Glutamatergic neuron (in vitro differentiated cells): Measurements from ENCODE around the gene RAP1B. TPM values are rescaled to one million over a fixed set of nuclear protein-coding genes. Genes with fewer than 3 reads are reported as not detected.
"Not testable (repeated sequence)": the region's sequence is repeated elsewhere in the genome, so short reads cannot be mapped to it uniquely, and the experiment has no call there.

Experiments
- DNase-seq: peaks from one replicate; pipeline ENCODE4 v3.0.0; 2022
- H3K27ac Mint-ChIP-seq: one replicate; pipeline ENCODE4 v1.8.0; 2020; ENCODE audit warnings: mild to moderate bottlenecking, mixed read lengths, inconsistent platforms; ENCODE audit not compliant: unreplicated experiment
- H3K27me3 Mint-ChIP-seq: one replicate; pipeline ENCODE4 v1.8.0; 2020; ENCODE audit warnings: mild to moderate bottlenecking, moderate library complexity, mixed read lengths, inconsistent platforms; ENCODE audit not compliant: unreplicated experiment
- H3K36me3 Mint-ChIP-seq: one replicate; pipeline ENCODE4 v1.8.0; 2020; ENCODE audit warnings: mild to moderate bottlenecking, mixed read lengths, inconsistent platforms; ENCODE audit not compliant: unreplicated experiment
- H3K4me1 Mint-ChIP-seq: one replicate; pipeline ENCODE4 v1.8.0; 2020; ENCODE audit warnings: mild to moderate bottlenecking, low read depth, mixed read lengths, inconsistent platforms; ENCODE audit not compliant: unreplicated experiment
- H3K4me3 Mint-ChIP-seq: one replicate; pipeline ENCODE4 v1.8.0; 2020; ENCODE audit warnings: mild to moderate bottlenecking, mixed read lengths, inconsistent platforms; ENCODE audit not compliant: unreplicated experiment
- H3K9me3 Mint-ChIP-seq: one replicate; pipeline ENCODE4 v1.8.0; 2020; ENCODE audit warnings: mild to moderate bottlenecking, moderate library complexity, mixed read lengths, inconsistent platforms; ENCODE audit not compliant: unreplicated experiment
- total RNA-seq: library from RNA; stranded (reverse); fragmentation: NEBNext Ultra II Directional; extraction: Animal tissue kit (Norgen Biotek cat#: 25700); gene quantifications from one replicate; pipeline ENCODE4 v1.2.1, GENCODE V29; 2021; ENCODE audit not compliant: unreplicated experiment
- TF ChIP-seq, protein P1 (sequence below): fragments of 200-600 bp; sonication (generic); IDR thresholded peaks from one replicate; pipeline ENCODE4 v1.5.0; 2021; ENCODE audit not compliant: partially characterized antibody, unreplicated experiment

The RAP1B gene
- total RNA-seq, 1 donor from 2014 or later, result 68.2 TPM

DNA sequence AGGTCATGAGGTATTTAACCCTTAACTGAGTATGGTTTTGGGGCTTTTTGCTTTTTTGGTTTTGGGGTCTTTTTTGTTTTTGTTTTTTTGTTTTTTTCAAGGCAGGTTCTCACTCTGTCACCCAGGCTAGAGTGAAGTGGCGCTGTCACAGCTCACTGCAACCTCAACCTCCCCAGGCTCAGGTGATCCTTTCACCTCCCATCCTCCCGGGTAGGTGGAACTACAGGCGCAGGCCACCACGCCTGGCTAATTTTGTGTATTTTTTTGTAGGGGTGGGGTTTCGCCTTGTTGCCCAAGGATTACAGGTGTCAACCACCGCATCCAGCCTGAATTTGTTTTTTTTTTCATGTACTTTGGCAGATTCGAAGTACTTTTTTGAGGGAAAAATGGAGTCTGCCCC lies 19.9 kb downstream of the RAP1B start:
- peaks cover 2% of the 10 kb centered on the region for H3K27me3 Mint-ChIP-seq
- TF ChIP-seq, protein P1, sequence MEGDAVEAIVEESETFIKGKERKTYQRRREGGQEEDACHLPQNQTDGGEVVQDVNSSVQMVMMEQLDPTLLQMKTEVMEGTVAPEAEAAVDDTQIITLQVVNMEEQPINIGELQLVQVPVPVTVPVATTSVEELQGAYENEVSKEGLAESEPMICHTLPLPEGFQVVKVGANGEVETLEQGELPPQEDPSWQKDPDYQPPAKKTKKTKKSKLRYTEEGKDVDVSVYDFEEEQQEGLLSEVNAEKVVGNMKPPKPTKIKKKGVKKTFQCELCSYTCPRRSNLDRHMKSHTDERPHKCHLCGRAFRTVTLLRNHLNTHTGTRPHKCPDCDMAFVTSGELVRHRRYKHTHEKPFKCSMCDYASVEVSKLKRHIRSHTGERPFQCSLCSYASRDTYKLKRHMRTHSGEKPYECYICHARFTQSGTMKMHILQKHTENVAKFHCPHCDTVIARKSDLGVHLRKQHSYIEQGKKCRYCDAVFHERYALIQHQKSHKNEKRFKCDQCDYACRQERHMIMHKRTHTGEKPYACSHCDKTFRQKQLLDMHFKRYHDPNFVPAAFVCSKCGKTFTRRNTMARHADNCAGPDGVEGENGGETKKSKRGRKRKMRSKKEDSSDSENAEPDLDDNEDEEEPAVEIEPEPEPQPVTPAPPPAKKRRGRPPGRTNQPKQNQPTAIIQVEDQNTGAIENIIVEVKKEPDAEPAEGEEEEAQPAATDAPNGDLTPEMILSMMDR, result no peak
- no peak overlapping the region for H3K27ac Mint-ChIP-seq
- peaks cover 1% of the 10 kb centered on the region for H3K4me1 Mint-ChIP-seq
- H3K36me3 Mint-ChIP-seq, result peaks cover 9% of the 10 kb centered on the region
- H3K9me3 Mint-ChIP-seq, result no peaks in the 10 kb centered on the region
- DNase-seq, result no peak
- no peak overlapping the region for H3K4me3 Mint-ChIP-seq

DNA sequence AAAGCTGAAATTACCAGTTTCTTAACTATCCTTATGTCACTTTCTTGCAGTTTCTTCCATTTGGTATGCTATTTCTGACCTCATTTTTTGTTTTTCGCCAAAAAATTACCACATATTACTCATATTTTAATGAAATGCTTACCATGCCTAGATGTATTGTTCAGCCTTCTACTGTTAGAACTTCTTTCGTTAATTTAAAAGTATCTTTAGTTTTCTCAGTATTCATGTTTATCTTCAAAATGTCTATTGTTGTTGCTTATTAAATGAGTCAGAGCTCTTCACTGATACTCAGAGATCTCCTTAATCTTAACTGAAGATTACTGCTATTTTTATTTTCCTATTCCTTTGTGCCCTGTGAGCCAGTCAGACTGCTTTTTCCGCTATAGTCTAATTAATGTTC lies 20.5 kb downstream of the RAP1B start:
- Mint-ChIP-seq H3K27me3 (peaks cover 2% of the 10 kb centered on the region), H3K27ac (no peak overlapping the region), H3K4me3 (no peak overlapping the region), H3K4me1 (peaks cover 1% of the 10 kb centered on the region), H3K36me3 (peaks cover 9% of the 10 kb centered on the region), H3K9me3 (no peaks in the 10 kb centered on the region)
- TF ChIP-seq, protein P1, result no peak
- DNase-seq, result no peak

DNA sequence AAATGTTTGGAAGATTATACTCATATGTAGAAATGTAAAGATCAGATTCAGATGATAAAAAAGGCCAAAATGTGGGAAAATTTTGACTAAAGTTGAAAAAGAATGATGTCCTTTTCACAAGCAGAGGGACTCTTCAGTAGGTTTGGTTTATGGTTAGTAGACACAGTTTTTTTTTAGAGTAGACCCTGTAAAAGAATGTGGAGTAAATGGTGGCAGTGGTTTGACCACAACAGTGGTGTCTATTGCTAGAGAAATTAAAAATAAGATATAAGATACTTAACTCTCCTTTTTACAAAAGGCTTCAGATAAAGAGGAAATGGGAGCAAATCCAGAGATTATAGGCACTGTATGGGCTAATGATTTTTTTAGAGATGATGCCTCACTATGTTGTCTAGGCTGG lies 21.8 kb downstream of the RAP1B start:
- Mint-ChIP-seq H3K36me3 (no peaks in the 10 kb centered on the region), H3K9me3 (no peaks in the 10 kb centered on the region), H3K27ac (no peak overlapping the region), H3K4me1 (peaks cover 1% of the 10 kb centered on the region), H3K4me3 (no peak overlapping the region), H3K27me3 (peaks cover 2% of the 10 kb centered on the region)
- no peak for DNase-seq
- TF ChIP-seq, protein P1, result no peak

DNA sequence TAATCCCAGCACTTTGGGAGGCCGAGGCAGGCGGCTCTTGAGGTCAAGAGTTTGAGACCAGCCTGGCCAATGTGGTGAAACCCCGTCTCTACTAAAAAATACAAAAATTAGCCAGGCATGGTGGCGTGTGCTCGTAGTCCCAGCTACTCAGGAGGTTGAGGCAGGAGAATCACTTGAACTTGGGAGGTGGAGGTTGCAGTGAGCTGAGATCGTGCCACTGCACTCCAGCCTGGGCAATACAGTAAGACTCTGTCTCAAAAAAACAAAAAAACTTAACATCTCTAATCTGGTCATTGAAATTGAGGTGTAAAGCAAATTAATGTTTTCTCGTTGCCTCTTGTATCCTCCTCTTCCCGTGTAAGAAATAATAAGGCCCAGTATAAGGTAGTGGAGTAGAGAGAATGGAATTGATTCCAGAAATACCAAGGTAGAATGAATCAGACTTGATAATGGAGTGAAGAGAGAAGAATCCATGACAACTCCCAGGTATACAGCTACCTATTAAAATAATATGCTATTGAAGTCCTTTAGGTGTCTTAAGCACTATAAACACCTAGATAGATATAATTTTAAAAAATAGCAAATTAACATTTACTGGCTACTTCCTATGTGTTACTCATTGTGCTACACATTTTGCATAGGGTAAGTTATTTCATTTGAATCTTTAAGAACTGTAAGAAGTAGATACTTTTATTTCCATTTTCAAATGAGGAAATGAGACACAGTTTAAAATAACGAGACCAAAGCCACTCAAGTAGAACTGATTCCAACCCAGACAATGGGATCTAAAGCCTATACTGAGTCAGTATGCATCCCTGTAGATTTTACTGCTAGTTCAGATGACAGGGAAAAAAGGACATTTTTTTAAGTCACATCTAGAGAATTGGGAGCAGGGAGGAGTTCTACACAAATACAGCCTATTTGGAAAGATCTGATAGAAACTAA lies 23.2 kb downstream of the RAP1B start:
- TF ChIP-seq, protein P1, result no peak
- H3K27ac Mint-ChIP-seq, result no peak overlapping the region
- H3K9me3 Mint-ChIP-seq, result no peaks in the 10 kb centered on the region
- peaks cover 4% of the 10 kb centered on the region for H3K4me1 Mint-ChIP-seq
- no peak for DNase-seq
- no peak overlapping the region for H3K4me3 Mint-ChIP-seq
- H3K27me3 Mint-ChIP-seq, result peaks cover 2% of the 10 kb centered on the region
- no peaks in the 10 kb centered on the region for H3K36me3 Mint-ChIP-seq

DNA sequence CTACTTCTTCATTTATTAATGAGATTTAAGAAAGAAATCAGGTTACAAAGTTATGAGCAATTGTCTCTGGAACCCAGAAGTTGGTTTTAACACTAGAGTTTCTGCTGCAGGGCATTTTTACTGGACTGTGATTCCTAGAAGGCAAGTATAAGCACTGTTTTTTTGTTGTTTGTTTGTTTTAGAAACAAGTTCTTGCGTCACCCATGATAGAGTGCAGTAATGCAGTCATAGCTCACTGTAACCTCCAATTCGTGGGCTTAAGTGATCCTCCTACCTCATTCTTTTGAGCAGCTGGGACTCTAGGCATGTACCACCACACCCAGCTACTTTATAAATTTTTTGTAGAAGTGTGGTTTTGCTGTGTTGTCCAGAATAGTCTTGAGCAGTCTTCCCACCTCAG lies 25.6 kb downstream of the RAP1B start:
- Mint-ChIP-seq H3K9me3 (no peaks in the 10 kb centered on the region), H3K27ac (no peak overlapping the region), H3K4me3 (no peak overlapping the region), H3K36me3 (no peaks in the 10 kb centered on the region), H3K27me3 (peaks cover 2% of the 10 kb centered on the region), H3K4me1 (peaks cover 4% of the 10 kb centered on the region)
- no peak for DNase-seq
- TF ChIP-seq, protein P1, result no peak

DNA sequence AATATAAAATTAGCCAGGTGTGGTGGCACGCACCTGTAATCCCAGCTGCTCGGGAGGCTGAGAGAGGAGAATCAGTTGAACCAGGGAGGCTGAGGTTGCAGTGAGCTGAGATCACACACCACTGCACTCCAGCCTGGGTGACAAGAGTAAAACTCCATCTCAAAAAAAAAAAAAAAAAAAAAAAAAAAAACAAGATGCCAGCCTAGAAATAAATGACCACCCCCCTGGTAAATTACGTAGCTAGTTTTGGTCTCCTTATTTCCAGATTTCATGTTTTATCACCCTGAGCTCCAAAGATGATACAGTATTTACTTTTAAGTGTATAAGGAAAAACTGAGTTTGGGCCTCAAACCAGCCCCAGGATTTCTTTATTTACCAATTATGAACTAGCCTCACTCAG lies 26.7 kb downstream of the RAP1B start:
- H3K27me3 Mint-ChIP-seq, H3K4me3 Mint-ChIP-seq, H3K27ac Mint-ChIP-seq, H3K36me3 Mint-ChIP-seq, DNase-seq, H3K4me1 Mint-ChIP-seq, H3K9me3 Mint-ChIP-seq: not testable (repeated sequence)
